Erythroblast (primary cell): ENCODE data around the gene DNAH10.

Source experiments
- GATA1 ChIP-seq: IDR thresholded peaks from 2 replicates; pipeline ENCODE4 v1.6.1; 2011; ENCODE audit warnings: low read depth, mild to moderate bottlenecking, control low read depth, low read length, moderate library complexity
- POLR2A ChIP-seq: IDR thresholded peaks from 2 replicates; pipeline ENCODE4 v1.6.1; 2011; ENCODE audit warnings: mild to moderate bottlenecking, low read length

DNA sequence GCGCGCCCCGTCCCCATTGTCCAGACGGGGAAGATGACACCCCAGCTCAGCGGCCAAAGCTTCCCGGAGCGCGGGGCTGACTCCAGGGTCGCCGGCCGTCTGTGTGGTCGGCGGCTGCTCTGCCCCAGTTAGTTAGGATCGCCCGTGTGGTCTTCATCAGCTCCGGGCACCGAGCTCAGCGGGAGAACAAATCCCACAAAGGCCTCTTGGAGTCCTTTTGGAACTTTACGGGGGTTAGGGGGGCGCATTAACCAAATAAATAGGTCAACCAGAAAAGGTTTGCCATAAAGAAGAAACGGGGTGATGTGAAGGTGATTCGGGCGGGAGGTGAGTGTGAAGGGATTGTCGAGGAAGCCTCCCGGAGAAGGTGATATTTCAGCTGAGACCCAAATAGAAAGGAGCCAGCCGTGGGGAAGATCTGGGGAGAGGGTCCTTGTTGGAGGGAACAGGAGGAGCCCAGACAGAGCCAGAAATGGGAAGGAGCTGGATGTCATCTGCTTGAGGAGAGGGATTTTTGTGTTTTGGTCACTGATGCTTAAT is 49.3 kb upstream of the DNAH10 start:
- no peak for TF ChIP-seq POLR2A
- no peak for TF ChIP-seq GATA1
